ENCODE measurements around the gene PPARG.
"Not testable (repeated sequence)": the region's sequence is repeated elsewhere in the genome, so short reads cannot be mapped to it uniquely, and the experiment has no call there.

PPARG gene

DNA sequence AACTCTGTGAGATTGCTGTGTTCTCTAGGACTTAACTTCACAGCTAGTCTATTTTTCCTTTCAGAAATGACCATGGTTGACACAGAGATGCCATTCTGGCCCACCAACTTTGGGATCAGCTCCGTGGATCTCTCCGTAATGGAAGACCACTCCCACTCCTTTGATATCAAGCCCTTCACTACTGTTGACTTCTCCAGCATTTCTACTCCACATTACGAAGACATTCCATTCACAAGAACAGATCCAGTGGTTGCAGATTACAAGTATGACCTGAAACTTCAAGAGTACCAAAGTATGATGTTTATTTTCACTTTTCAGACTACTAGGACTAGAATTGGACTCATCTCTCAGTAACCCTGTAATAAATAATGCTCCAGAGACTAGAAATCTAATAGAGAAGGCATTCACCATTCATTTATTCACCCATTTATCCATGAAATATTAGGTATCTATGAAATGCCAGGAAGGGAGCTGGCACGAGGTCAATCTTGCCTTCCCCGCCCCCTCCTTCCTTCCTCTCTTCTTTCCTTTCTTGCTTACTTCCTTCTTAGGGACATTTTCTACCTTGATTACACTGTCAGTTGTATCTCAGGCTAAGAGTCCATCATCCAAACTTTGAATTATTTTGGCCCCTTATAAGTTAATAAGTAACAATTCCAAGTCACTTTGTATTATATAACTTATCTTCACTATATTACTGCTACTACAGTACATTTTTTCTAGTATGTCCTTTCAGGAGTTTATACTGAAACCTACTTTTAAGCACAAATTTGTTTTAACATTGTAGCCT lies 91.0 kb downstream of the PPARG start:
- DNase-seq (ENCODE audit: low read depth in 2 of 2): no peak

DNA sequence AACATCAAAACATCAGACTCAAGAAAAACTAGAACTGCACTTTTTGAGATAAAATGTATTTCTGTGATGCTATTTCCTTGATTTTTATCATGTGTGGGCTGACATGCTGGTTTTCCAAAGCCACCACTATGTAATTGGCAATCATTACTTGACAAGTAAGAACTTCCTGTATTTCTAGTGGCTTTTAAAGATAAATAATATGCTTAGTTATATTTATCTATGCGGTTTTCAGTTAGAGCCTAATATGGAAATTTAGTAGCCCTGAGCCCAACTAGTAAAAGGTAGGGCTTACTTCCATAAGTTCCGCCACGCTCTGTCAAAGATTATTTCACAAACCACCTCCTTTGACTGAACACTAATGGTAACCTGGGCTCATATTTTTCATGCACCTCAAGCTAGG lies 91.6 kb downstream of the PPARG start:
- no peak for DNase-seq (ENCODE audit: low read depth in 2 of 2)

DNA sequence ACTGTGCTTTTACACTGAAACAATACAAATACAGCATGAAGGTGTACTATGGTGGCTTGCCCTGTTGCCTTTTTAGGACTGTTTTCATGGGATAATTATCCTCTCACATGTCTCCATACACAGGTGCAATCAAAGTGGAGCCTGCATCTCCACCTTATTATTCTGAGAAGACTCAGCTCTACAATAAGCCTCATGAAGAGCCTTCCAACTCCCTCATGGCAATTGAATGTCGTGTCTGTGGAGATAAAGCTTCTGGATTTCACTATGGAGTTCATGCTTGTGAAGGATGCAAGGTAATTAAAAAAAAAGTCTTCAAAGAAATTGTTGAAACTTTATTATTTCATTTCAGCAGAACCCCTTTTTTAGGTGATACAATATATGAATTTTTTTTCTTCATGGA lies 92.3 kb downstream of the PPARG start:
- DNase-seq (ENCODE audit: low read depth in 2 of 2): no peak

DNA sequence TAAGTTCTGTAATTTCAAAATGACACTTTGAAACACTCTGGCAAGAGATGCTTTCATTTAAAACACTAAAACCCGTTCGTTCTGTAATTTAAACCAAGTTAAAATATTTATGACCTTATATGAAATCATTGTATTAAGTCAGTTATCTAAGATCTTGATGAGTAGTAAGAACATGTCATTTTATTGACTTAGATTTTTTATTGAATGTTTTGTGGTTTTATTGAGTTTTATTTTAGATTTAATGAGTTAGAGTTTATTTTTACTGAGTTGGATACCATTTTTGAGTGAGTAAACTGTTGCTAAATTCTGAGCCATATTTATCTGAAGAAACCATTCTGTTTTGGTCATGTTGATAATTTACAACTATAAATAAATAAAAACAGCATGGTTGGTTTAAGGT lies 94.3 kb downstream of the PPARG start:
- no peak for DNase-seq (ENCODE audit: low read depth in 2 of 2)

DNA sequence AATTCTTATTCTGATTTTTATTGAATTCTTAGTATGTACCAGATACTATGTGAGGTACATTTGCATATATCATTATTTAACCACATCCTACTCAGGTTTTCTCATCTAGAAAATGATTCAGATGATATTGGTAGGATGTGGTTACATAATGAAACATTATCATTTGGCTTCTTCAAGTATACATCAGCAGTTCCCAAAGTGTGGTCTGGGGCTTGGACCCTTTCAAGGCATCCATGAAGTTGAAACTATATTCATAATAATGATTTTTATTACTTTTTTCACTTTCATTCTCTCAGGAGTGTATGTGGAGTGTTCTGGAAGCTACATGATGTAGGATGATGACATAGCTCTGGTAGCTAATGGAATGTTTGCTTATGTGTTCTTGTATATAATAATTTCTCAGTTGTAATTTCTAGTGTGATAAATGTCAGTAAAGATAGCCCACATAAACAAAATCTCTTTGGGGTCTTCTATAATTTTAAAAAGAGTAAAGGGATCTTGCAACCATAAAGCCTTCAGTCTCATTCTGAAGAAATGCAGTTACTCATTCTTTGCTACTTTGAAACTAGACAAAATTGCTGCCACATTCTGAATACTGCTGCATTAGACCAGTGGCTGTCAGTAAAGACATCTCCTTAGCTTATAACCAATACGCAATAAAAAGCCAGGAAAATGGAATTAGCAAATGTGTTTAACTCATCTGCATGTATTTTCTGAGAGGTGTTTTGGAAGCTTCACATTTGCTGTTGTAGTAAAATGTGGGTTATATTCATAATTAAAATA lies 95.8 kb downstream of the PPARG start:
- no peak for DNase-seq (ENCODE audit: low read depth in 2 of 2)

DNA sequence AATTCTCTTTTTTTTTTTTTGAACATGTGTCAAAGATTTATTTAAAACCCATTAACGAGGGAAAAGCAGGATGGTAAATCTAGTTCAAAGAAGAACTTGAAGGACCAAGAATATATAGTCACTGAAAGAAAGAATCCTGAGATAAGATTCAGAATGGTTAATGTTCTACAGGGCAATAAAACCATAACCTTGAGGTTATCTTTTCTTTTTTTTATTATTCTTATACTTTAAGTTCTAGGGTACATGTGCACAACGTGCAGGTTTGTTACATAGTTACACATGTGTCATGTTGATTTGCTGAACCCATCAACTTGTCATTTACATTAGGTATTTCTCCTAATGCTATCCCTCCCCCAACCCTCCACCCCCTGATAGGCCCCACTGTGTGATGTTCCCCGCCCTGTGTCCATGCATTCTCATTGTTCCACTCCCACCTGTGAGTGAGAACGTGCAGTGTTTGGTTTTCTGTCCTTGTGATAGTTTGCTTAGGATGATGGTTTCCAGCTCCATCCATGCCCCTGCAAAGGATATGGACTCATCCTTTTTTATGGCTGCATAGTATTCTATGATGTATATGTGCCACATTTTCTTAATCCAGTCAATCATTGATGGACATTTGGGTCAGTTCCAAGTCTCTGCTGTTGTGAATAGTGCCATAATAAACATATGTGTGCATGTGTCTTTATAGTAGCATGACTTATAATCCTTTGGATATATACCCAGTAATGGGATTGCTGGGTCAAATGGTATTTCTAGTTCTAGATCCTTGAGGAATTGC lies 97.8 kb downstream of the PPARG start:
- DNase-seq (ENCODE audit: low read depth in 2 of 2): not testable (repeated sequence)

DNA sequence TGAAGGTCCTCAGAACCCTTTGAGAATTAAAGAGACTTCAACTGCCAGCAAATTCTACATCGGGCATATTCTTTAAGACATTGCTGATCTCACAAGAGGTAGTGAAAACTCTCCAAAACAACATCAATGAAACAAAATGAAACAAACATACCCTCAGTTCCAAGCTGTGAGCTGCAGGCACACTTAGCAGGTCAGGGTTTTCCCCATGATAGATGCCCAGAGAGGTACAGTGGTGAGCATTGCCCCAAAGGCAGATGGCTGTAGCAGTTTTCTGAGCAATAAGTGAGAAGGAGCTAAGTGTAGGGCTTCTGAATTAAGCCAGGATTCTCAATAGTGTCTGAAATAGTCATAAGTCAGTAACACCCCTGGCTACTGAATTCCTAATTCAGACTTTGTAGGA lies 99.3 kb downstream of the PPARG start:
- no peak for DNase-seq (ENCODE audit: low read depth in 2 of 2)

DNA sequence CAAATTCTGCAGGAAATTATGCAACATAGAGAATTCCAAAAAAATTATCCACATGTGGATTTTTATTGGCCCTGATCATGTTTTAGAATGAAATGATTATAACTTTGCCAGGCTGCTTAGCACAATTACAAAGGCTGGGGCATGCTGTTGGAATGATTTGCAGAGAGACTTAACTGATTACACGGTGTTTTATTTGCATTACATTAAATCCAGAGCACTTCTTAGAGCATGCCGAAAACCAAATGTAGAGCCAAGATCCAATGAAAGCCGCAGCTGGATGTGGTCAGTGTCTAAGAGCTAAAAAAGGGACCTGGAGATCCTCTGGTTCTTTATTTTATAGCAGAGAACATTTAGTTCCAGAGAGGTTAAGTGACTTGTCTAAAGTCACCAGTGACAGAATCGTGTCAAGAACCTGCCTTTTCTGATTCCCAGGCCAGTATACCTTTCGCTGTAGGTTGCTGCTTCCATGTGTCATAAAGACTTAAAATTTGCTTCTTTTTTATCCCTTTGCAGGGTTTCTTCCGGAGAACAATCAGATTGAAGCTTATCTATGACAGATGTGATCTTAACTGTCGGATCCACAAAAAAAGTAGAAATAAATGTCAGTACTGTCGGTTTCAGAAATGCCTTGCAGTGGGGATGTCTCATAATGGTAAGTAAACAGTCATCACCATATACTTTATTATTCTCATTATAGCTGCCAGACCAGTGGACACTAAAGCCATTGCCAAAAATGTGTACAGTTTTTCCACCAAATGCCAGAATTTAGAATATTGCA lies 103.4 kb downstream of the PPARG start:
- no peak for DNase-seq (ENCODE audit: low read depth in 2 of 2)

DNA sequence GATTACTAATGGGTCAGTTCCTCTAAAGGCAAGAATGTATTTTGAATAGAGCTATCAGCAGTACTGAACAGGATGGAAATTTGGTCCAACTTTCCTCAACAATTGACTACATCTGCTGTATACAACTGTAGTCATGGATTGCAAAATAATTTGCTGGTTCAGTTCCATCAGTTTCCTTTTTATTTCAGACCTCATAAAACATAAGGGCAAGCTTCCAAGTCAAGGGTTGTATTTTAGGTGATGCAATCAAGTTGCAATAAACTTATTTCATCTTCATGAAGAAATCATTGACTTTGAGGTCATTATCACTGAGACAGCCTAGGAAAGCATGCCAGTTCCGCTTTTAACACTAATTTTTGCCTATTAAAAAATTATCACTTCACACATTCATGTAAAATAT lies 105.0 kb downstream of the PPARG start:
- DNase-seq (ENCODE audit: low read depth in 2 of 2): no peak

DNA sequence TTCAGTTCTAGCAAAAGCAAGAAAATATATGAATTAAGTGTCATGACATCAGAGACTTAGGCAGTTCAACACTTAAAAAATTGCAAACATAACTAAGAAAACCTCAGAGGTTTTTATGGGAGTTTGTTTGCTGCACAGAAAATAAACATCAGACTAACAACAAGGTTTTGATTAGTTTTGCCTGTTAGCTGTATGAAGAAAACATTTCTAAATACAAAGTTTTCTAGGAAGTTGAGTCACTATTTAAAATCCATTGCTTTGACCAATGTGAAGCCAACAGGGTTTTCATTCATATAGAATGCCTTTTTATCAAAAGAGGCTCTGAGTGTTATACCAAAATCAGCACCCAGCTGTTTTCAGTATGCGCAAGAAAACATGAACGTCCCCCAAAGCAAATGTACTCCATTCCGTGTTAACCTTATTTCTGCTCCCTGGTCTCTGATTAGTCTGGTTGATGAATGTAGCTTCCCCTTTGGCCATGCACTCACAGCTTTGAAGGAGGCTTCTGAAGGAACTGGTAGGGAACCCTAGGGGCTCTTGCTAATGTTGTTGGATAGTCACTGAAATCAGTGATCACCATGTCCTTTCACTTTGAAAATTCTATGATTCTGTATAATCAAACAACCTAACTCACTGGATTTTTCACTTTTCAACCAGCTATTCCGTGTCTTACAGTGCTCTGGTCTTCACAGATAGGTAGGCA lies 105.8 kb downstream of the PPARG start:
- DNase-seq (ENCODE audit: low read depth in 2 of 2): no peak

DNA sequence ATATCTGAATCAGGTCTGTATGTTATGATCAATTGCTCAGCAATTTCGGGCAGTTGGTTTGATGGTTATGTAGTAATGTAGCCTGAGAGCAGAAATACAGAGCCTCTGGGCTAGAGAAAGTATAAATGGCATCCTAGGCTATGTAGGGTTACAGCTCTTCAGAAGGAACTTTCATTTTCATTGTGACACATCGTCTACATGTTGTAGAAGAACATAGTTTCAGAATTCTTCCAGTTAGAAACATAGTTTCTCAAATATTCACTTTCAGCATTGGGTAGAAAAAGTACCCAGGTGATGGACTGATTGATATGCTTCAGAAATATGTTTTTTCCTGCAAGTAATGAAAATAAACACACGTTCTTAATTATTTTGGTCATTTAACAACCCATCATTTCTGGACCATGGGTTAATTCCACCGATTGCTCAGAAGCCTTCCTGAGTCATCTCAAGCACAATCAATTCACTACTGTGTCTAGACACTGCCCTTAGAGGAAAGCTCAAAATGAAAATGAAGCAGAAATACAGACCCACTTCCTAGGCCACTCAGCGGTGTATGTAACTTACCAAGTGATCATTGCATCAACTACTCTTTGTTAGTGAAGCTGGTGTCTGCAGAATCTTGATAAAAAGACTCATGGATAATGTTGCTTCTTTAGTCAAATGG lies 106.6 kb downstream of the PPARG start:
- no peak for DNase-seq (ENCODE audit: low read depth in 2 of 2)

DNA sequence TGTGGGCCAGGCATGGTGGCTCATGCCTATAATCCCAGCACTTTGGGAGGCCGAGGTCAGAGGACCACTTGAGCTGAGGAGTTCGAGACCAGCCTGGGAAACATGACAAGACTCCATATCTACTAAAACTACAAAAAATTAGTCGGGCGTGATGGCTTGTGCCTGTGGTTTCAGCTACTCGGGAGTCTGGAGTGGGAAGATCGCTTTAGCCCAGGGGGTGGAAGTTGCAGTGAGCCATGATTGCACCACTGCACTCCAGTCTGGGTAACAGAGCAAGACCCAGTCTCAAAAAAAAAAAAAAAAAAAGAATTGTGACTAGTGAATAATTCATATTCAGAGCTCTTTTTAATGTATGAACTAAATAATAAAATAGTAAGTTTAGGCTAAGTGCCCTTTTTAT lies 107.6 kb downstream of the PPARG start:
- no peak for DNase-seq (ENCODE audit: low read depth in 2 of 2)

DNA sequence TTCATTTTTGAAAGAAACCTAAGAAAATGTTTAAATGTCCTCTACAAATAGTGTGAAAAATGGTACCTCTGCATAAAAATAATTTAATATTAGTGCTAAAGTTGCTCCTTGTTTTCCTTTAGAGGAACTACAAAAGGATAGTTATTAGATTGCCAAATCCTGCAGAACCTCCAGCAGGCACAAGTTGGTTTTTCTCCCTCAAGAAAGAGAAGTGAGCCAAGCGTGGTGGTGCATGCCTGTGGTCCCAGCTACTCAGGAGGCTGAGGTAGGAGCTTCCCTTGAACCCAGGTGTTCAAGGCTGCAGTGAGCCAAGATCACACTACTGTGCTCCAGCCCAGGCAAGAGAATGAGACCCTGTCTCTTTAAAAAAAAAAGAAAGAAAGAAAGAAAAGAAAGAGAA lies 110.4 kb downstream of the PPARG start:
- no peak for DNase-seq (ENCODE audit: low read depth in 2 of 2)

DNA sequence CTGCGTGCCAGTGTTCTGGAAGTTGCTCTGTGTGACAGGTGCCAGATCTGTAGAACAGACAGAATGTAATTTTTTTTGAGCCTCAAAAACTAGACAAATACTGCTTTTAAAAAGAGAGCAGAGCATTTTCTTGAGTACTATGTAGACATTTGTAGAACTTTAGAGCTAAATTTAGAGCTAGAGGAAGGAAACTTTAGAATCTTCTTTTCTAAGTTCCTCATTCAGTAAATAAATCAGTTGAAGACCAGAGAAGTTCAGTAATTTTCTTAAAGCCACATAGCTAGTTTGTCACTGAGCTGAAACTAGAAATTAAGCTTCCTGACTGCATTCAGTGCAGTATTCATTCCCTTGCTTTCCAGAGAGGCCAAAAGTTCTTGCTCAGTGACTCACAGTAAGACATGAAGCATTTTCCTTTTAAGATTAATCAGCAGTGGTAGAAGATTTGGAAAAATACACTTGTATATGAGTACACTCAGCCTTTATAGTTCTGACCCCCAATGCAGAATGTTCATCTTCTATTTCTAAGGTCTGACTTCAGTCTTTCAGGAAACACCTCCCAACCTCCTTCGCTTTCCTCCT lies 111.8 kb downstream of the PPARG start:
- no peak for DNase-seq (ENCODE audit: low read depth in 2 of 2)

DNA sequence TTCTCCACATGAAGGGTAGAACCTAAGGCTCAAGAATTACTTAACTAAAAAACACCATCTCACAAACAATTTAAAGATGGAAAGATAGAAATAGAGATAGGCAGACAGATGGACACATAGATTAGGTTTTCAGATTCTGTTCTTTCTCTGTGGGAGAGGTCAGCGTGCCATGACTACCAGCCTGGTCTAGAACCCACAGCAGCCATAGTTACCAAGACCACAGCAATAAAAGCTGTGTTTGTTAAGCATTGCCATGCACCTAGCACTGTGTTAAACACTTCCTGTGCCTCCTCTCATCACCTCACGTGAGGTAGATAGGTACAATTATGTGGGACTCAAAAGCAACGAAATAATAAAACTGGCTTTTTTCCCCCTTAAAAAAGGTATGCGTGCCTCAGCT lies 112.3 kb downstream of the PPARG start:
- no peak for DNase-seq (ENCODE audit: low read depth in 2 of 2)

DNA sequence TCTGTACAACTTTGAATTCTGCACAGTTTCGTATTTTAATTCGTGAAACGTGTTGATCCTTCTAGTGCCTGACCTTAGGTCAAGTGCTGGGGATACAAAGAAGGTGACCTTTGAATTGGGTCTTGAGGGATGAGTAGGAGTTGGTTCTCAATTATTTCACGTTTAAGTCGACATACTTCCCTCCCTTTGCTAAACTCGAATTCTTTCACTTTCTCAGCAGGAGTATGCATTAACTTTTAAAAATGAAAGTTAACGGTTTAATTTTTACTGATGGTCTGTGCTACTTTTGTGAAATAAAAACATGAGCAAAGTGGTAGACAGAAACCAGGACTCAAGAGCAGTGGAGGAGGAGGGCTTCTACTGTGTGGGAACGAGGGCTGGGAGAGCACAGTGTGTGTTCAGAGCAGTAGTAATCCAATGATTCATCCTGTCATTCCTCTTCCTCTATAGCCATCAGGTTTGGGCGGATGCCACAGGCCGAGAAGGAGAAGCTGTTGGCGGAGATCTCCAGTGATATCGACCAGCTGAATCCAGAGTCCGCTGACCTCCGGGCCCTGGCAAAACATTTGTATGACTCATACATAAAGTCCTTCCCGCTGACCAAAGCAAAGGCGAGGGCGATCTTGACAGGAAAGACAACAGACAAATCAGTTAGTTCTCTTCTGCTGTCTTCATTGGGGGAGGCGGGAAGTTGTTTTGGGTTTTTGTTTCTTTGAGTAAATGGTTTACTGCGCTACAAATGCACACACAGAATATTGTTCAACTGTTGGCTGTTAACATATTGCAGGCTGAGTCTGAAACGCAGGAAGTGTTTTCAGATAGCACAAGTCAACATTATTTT lies 116.8 kb downstream of the PPARG start:
- DNase-seq (ENCODE audit: low read depth in 2 of 2): no peak

DNA sequence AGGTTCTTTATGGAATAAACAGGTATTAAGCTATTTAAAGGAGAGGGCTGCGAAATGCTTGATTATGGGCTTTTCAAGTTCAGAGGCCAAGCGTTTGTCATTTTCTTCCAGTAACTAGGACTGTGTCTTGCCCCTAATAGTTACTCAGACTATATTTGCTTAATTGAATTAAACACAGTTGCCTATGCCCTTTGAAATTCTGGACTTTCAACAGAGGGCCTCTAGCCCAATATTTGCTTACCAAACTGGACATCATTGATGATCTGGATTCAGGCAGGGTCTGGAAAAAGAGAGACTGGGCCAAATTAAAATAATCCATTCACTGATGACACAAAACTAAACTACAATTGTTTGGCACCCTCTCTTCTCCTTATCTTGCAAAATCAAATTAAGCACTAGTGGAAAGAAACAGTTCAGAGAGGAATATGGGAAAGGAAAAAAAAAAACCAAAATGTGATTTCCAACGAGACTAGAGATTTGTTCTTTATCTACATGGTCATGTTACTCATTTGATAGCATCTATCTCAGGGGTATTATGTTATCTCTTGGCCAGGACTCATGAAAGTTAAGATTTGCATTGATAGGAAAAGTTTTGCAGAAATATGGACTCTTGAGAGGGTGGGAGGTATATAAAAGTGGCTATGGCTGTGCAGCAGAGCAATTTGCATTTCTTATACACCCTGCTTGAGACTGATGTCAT lies 120.3 kb downstream of the PPARG start:
- DNase-seq (ENCODE audit: low read depth in 2 of 2): no peak

DNA sequence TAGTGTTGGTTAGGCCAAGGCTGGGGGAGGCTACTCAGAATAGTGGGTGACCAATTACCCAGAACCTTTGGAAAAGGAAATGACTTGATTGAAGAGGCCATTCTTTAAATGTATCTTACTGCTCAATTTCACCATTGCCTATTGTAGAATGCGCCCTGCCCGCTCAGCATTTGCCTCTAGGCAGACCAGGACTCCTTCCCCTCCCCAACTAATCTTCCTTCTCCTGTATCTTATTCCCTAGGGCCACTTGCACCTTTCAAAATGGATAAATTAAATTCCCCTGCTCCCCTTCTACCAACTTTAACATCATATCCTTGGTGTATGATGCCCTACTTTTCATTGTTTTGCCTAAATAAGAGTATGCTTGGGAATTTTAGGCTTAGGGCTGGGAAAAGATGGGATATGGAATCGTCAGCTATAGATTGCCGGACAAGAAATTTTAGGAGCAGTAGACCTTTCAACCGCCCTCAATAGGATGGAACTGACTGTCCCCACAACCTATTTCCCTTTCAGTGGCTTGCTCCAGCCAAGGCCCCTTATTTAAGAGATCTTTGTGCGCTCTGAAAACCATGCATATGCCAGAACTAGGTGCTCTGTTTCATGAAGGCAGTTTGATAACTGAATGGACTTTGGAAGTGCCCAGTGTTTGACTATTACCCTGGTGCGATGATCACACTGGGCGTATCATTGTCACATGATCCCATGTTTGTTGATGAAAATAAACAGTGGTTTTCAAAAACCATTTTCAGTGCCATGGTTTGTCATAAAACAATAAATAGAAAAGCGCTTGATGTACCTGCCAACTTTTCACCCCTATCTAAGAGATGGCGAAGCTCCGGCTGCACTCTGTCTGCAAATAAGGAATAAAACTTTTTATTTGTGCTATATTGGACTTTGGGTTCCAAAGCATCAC lies 121.1 kb downstream of the PPARG start:
- no peak for DNase-seq (ENCODE audit: low read depth in 2 of 2)
